Measurements from ENCODE around the gene UNC5A. TPM values are rescaled to one million over a fixed set of nuclear protein-coding genes. Genes with fewer than 3 reads are reported as not detected.

Gene UNC5A
- total RNA-seq, 2 donors from 2014 or later = 0.89 to 1.4 TPM

- WGBS, 2 experiments (ENCODE audit: insufficient coverage in 1 of 2, insufficient read length in 1 of 2) = 90 to 96% methylated on average over 7 to 9 of the region's 9 CpGs
- H3K27me3 ChIP-seq (ENCODE audit: control insufficient read depth, insufficient read depth, low read length, poor library complexity, severe bottlenecking) = no peaks in the 10 kb centered on the region
- H3K4me3 ChIP-seq (ENCODE audit: low read length) = no peak overlapping the region
- H3K9me3 Mint-ChIP-seq = no peaks in the 10 kb centered on the region
- no peak for DNase-seq
- H3K36me3 ChIP-seq (ENCODE audit: control insufficient read depth, insufficient read depth, low read length) = no peaks in the 10 kb centered on the region
- H3K9me3 ChIP-seq (ENCODE audit: control insufficient read depth, low read length) = no peaks in the 10 kb centered on the region
- no peak overlapping the region for H3K4me3 Mint-ChIP-seq
- H3K4me1 Mint-ChIP-seq = no peaks in the 10 kb centered on the region
- no peaks in the 10 kb centered on the region for H3K4me1 ChIP-seq (ENCODE audit: control insufficient read depth, insufficient read depth, low read length)
- peaks cover under 1% of the 10 kb centered on the region for H3K27me3 Mint-ChIP-seq (ENCODE audit: insufficient read depth)
- H3K9ac ChIP-seq (ENCODE audit: extremely low read depth, low read length, poor library complexity, severe bottlenecking) = no peak overlapping the region
- no peak for TF ChIP-seq CTCF (conservative IDR thresholded peaks at IDR 0.05)
- H3K27ac ChIP-seq (ENCODE audit: low read depth, low read length) = no peak overlapping the region
- H3K27ac Mint-ChIP-seq = no peak overlapping the region
- H3K36me3 Mint-ChIP-seq (ENCODE audit: low read depth) = no peaks in the 10 kb centered on the region
Observed at GRCh38 chr5:176891331-176891958, 81.1 kb downstream of the UNC5A start.

- no peaks in the 10 kb centered on the region for H3K27me3 Mint-ChIP-seq (ENCODE audit: insufficient read depth)
- H3K9me3 Mint-ChIP-seq = no peaks in the 10 kb centered on the region
- H3K4me1 Mint-ChIP-seq = no peaks in the 10 kb centered on the region
- DNase-seq = peak; percentile 39
- H3K36me3 ChIP-seq (ENCODE audit: control insufficient read depth, insufficient read depth, low read length) = no peaks in the 10 kb centered on the region
- H3K27ac Mint-ChIP-seq = no peak overlapping the region
- H3K4me3 Mint-ChIP-seq = no peak overlapping the region
- no peak overlapping the region for H3K27ac ChIP-seq (ENCODE audit: low read depth, low read length)
- H3K36me3 Mint-ChIP-seq (ENCODE audit: low read depth) = no peaks in the 10 kb centered on the region
- no peaks in the 10 kb centered on the region for H3K27me3 ChIP-seq (ENCODE audit: control insufficient read depth, insufficient read depth, low read length, poor library complexity, severe bottlenecking)
- WGBS, 2 experiments (ENCODE audit: insufficient coverage in 1 of 2, insufficient read length in 1 of 2) = 80 to 93% methylated on average over 2 to 3 of the region's 3 CpGs
- H3K4me3 ChIP-seq (ENCODE audit: low read length) = no peak overlapping the region
- H3K4me1 ChIP-seq (ENCODE audit: control insufficient read depth, insufficient read depth, low read length) = no peaks in the 10 kb centered on the region
- no peaks in the 10 kb centered on the region for H3K9me3 ChIP-seq (ENCODE audit: control insufficient read depth, low read length)
- no peak for TF ChIP-seq CTCF (conservative IDR thresholded peaks at IDR 0.05)
- no peak overlapping the region for H3K9ac ChIP-seq (ENCODE audit: extremely low read depth, low read length, poor library complexity, severe bottlenecking)
Observed at GRCh38 chr5:176892663-176893062, 82.3 kb downstream of the UNC5A start.

- Mint-ChIP-seq H3K4me3 (no peak overlapping the region), H3K27me3 (ENCODE audit: insufficient read depth) (no peaks in the 10 kb centered on the region), H3K36me3 (ENCODE audit: low read depth) (no peaks in the 10 kb centered on the region), H3K27ac (no peak overlapping the region), H3K4me1 (no peaks in the 10 kb centered on the region), H3K9me3 (no peaks in the 10 kb centered on the region)
- Histone ChIP-seq H3K27ac (ENCODE audit: low read depth, low read length) (no peak overlapping the region), H3K4me1 (ENCODE audit: control insufficient read depth, insufficient read depth, low read length) (no peaks in the 10 kb centered on the region), H3K9me3 (ENCODE audit: control insufficient read depth, low read length) (no peaks in the 10 kb centered on the region), H3K27me3 (ENCODE audit: control insufficient read depth, insufficient read depth, low read length, poor library complexity, severe bottlenecking) (no peaks in the 10 kb centered on the region), H3K36me3 (ENCODE audit: control insufficient read depth, insufficient read depth, low read length) (no peaks in the 10 kb centered on the region), H3K9ac (ENCODE audit: extremely low read depth, low read length, poor library complexity, severe bottlenecking) (no peak overlapping the region), H3K4me3 (ENCODE audit: low read length) (no peak overlapping the region)
- TF ChIP-seq CTCF (conservative IDR thresholded peaks at IDR 0.05) = no peak
- WGBS, 2 experiments (ENCODE audit: insufficient coverage in 1 of 2, insufficient read length in 1 of 2) = 92 to 97% methylated on average over 6 of the region's 6 CpGs
- no peak for DNase-seq
Observed at GRCh38 chr5:176894298-176894697, 83.9 kb downstream of the UNC5A start.

Data from endodermal cell (in vitro differentiated cells).